ENCODE data around the gene ADAMTS5.
A peak's percentile ranks its signal among the peaks of the same experiment; 100 is the strongest.

ADAMTS5 gene

DNA sequence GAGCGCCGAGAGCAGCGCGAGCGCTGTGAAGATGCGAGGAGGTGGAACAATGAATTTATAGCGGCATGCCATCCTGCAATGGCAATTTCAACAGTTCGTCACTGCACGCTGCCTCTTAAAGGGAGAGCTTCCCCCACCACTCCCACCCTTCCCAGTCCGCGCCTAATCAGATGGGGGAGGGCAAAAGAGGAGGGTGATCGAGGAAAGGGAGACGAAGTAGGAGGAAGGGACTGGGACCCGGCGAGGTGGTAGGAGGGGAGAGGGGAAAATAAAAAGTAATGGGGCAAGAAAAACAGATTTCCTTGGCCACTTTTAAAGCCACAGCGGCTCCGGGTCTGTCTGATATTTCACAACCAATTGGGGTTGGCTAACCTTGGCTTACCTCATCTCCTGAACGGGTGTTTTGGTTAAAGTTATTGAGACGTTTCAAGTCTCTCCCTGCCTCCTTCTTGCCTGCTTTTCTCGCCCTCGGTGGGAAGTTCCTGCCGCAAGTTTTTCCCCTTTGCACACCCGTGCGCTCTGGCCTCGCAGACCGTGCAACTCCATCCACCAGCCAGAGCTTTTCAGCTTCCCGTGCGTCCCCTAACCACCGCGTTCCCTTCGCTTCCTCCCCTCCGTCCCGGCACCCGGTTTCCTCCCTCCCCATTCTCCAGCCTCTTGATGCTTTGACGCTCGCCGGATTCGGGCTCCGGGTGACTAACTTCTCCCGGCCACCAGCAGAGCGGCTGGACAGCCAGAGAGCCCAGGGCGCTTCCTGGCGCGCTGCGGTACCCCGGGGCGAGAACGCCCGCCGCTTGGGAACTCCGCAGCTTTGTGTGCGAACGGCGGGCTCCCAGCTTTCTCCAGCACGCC, at the start of gene ADAMTS5:
ADAMTS5 (minus strand) TSS at position 27 of the 852 bp plus-strand sequence. CDS start 697 bp downstream, outside the sequence.
- DNase-seq, result peak; percentile 26

GRCh38 chr21:27001526-27001925, 34.6 kb upstream of the ADAMTS5 start:
- DNase-seq, result no peak

GRCh38 chr21:26983576-26983975, 16.7 kb upstream of the ADAMTS5 start:
- no peak for DNase-seq

GRCh38 chr21:26982767-26983166, 15.9 kb upstream of the ADAMTS5 start:
- DNase-seq, result no peak

DNA sequence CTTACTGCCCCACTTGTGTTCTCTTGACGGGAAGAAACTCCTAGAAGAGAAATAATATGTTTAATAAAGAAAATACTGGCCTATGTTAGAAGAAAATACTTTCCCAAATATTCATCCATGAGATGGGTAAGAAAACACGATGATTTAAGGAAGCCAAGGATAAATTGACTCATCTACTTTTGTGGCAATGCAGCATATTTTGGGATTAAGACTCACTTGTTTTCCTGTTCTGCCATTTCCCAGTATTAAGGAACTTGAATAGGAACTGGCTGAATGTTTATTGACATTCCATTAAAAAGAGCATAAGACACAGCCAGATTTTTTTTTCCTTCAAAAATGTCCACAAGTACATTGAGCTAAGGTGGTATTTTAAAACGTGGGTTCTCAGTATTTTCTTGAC, 10.9 kb upstream of the ADAMTS5 start:
- DNase-seq, result no peak

- no peak for DNase-seq
Measured at GRCh38 chr21:26973226-26973625, 6.3 kb upstream of the ADAMTS5 start.

- no peak for DNase-seq
Measured at GRCh38 chr21:26972192-26972591, 5.3 kb upstream of the ADAMTS5 start.

DNA sequence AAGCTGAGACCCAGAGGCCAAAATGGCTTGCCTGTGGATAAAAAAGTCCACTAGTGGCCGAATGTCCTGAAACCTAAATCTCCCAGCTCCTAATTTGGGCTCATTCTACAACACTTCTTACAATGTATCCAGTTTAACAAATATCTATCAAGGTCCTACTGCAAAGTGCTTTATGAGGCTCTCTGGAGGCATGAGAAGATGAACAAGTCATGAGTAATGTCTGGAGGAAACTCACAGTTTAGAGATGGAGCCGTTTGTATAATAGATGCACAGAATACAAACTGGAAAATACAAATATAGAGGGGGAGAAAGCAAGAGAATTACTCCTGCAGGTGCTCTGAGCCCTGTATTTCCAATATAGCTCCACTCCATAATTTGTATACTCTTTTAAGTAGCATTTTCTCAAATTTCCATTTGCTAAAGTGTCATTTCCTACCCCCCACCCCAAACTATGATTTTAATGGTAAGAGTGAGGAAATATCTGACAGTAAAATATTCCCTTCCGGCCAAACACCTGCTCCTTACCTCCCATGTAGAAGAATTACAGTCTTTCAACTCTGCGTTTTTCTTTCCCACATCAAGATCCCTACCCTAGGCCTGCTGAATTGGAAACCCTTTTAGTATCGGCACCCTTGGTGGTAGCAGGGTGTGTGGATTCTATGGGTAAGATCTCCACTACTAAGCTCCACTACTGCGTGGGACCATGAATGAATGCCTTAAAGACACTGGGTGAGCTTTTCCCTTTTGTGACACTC, 3.3 kb upstream of the ADAMTS5 start:
- no peak for DNase-seq

DNA sequence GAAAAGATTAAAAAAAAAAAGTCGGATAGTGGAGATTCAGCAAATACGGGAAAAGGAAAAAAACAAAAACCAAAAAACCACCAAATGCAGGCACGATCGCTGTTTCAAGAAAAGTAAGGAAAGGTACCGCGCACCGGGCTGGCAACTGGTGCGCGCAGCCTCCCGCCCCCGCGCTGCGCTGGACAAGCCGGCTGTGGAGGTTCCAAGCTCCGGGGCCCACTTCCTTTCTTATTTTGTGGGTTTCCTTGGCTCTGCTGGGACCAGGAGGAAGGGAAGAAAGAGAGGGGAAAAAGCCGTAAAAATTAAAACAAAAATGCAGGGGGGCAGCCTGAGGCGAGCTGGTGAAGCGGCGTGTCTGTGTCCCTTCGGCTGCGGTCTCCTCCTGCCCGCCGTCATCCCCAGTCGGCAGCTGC, 233 bp downstream of the ADAMTS5 start:
- no peak for DNase-seq

GRCh38 chr21:26965907-26966581, 844 bp downstream of the ADAMTS5 start:
- DNase-seq, result peak; percentile 22

DNA sequence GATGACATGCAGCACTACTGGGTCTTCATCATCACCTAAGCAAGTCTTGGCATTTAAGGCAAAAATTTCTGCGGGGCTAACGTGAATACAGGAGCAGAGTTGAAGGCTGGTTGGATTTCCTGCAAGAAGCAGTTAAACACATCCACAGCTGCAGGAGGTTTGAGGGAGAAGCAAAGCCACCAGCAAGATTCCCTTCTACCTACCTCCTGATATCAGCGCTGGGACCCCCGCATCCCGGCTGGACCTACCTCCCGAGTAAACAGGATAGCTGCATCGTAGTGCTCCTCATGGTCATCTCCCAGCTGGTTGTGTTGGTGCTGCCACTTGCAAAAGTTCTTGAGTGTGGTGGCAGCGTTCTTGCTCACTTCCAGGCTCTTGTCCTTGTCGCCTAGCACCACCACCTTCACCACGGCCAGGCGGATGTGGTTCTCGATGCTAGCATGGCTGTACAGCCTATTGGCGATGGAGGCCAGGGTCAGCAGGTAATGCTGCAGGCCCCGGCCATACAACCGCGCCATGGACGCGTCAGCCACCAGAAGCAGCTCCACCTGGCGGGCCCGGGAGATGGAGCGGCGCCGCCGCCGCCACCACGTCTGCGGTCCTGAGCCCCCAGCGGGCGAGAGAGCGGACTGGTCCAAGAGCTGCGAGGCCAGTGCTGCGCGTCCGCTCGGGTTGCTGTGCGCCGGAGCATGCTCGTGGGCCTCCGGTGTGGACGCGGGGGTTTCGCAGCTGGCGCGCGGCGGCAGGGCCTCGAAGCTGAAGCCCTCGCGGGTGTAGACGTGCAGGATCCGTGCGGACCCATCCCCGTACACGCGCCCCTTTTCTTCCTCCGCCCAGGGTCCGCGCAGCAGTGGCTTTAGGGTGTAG, 1.6 kb downstream of the ADAMTS5 start:
- DNase-seq, result no peak

GRCh38 chr21:26964170-26964778, 2.6 kb downstream of the ADAMTS5 start:
- DNase-seq, result no peak

- no peak for DNase-seq
Measured at GRCh38 chr21:26962621-26963181, 4.2 kb downstream of the ADAMTS5 start.

- no peak for DNase-seq
Measured at GRCh38 chr21:26961698-26962097, 5.2 kb downstream of the ADAMTS5 start.

DNA sequence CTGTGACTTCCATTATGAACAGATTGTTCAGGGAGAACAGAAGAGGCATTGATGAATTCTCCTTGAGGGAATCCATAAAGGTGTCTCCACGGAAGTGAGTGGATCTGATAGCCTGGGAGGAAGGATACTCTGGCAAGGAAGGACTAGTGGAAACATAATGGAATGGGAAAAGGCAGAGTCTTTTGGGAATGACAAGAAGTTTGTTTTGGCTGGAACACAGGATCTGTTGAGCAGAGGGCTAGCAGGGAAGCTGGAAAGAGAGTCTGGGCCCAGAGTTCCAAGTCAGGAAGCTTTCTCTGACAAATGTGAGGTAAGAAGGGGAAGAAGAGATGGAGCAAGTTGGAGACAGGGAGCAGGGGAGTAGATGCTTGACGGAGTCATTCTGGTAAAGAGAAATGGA, 8.1 kb downstream of the ADAMTS5 start:
- no peak for DNase-seq

- peak; percentile 47 for DNase-seq
Measured at GRCh38 chr21:26956813-26957212, 10.1 kb downstream of the ADAMTS5 start.

DNA sequence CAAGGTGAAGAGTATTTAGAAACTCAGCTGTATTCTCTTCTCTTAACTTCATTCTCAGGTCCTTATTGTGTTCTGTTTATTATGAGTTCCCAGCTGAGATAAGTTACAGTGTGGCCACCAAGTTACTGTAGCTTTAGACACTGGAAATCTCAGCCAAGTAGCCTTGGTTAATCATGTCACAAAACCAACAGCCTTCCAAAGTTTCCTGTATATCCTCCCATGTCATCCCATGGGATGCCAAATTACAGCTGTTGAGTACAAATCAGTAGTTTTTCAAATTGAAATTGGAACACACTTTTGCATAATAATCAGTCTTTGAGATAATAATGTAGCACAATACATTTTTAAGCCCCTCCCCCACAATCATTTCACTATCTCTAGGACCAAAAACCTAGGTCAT, 10.7 kb downstream of the ADAMTS5 start:
- no peak for DNase-seq

- peak; percentile 5 for DNase-seq
Measured at GRCh38 chr21:26954662-26955121, 12.2 kb downstream of the ADAMTS5 start.

DNA sequence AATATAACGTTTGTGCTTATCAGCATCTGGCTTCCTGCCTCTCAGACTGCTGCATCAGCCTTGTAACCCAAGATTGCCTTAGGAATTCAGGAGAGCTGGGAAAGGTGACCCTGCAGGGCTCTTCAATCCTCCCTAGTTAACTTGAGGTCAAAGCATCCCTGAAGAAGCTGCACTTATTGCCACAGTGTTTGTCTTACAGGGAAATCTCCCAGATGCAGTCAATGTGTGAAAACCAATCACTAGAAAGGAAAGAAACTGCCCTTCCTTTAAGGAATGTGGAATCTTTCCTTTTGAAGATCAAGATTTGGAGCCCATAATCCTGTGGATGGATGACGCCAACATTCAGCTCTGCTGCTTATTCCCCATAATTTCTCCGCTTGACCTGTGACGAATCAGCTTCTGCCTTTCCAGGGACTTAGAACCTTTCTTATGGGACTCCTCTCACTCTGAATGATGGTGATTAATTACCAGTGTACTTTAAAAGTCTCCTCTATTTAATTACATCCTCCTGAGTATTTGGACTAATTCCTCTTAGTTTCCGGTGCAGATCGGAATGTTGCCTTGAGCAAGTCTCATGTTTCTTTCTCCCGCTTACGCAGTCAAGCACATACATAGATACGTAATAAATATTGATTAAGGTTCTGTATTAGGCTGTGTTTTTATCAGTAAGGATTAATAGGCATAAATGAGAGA, 14.4 kb downstream of the ADAMTS5 start:
- no peak for DNase-seq

DNA sequence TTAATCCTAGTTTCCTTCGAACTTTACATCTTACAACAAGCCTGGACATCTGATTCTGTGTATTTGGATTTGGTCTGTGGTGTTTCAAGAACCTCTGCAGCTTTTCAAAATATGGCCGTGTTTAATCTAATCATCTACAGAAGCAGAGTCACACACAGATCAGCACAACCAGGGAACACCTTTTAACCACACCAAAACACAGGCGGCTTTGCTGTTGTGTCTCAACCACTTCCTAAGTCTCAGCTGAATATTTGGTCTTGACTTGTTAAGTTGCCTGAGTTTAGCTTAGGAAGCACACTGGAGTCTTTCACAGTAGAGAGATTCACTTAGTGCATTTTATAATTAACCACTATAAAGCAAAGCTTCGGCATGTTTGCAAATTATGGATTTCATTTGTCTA, 17.1 kb downstream of the ADAMTS5 start:
- DNase-seq, result no peak

DNA sequence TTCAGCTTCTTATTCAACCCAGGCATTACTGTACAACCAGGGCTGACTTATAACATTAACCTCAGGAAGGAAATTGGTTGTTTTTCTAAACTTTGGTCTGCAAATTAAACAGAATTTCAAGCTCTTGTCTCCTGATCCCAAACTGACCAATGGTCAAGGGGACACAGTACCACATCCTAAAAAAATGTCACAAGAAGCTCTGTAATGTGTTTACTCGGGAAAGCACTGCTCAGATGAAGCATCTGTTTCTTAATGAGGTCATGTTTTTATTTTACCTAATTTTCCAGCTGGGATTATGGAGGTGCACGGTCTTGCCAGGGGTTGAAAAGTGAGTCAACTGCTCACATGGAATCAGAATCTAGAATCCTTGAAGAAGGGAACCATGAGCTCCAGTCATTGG, 18.7 kb downstream of the ADAMTS5 start:
- no peak for DNase-seq

Data from COR-L47 (cell line).